Pancreas (tissue), 10 donors: Measurements from ENCODE around the gene IRAK2. TPM values are rescaled to one million over a fixed set of nuclear protein-coding genes. Genes with fewer than 3 reads are reported as not detected.

Source experiments
- ATAC-seq, 4 donors: fragments of 200-7000 bp; cut with Tn5 transposase; one replicate each; pipeline versions ENCODE4 v1.8.0 to v1.9.1; 2020; ENCODE audit warnings: mild to moderate bottlenecking in 4 of 4, moderate library complexity in 4 of 4
- DNase-seq, 6 donors: peaks; one replicate each; pipeline ENCODE4 v3.0.0-alpha.2; 2020
- FAIRE-seq: peaks from 2 replicates; lab custom pipeline; 2012; peaks lifted over from hg19 to GRCh38; lab: Jason Lieb, UNC
- H3K27ac ChIP-seq, 4 donors: fragments of 200-600 bp; sonication (generic); 1 replicate in 3 of 4; 2 replicates in 1 of 4; pipeline versions ENCODE4 v1.5.0 to v1.8.0; 2020
- H3K27me3 ChIP-seq, 4 donors: fragments of 200-600 bp; one replicate each; pipeline ENCODE4 v1.8.0; 2021
- H3K36me3 ChIP-seq, 3 donors: fragments of 200-600 bp; sonication (generic) in 1 of 3; one replicate each; pipeline versions ENCODE4 v1.5.0 to v1.8.0; 2020 to 2021
- H3K4me1 ChIP-seq, 3 donors: fragments of 200-600 bp; one replicate each; pipeline ENCODE4 v1.8.0; 2021
- H3K4me3 ChIP-seq, 4 donors: fragments of 200-600 bp; sonication (generic) in 2 of 4; one replicate each; pipeline versions ENCODE4 v1.5.0 to v1.8.0; 2020 to 2021
- H3K9me3 ChIP-seq, 4 donors: fragments of 200-600 bp; one replicate each; pipeline ENCODE4 v1.8.0; 2021
- WGBS, 2 donors: extraction: QIAGEN DNeasy Blood & Tissue Kit; methylation state at CpG; one replicate each; pipeline ENCODE4 v1.1.7; 2013; 5-methylcytosine and 5-hydroxymethylcytosine counted together
- intact Hi-C, 3 donors: fragments of 100-400 bp; cut with DNase I; formaldehyde crosslinking; loops; one replicate each; pipeline versions ENCODE4 v1.11.1 to v1.14.2; 2022
- polyA plus RNA-seq, 2 donors: library from polyadenylated mRNA; stranded (reverse); fragments of 200-250 nt; gene quantifications; one replicate each; pipeline ENCODE4 v1.2.3, GENCODE V29; 2013
- total RNA-seq, 6 donors: library from RNA; stranded (reverse); fragmentation: NEBNext Ultra II Directional in 4 of 6; extraction: Animal tissue kit (Norgen Biotek cat#: 25700) in 4 of 6; gene quantifications; one replicate each; pipeline versions ENCODE4 v1.2.1 to v1.2.4, GENCODE V29; 2021 to 2023
- TF ChIP-seq, protein P1 (sequence below), 4 donors: fragments of 200-600 bp; sonication (generic) in 3 of 4; IDR thresholded peaks; one replicate each; pipeline versions ENCODE4 v1.5.0 to v1.8.0; 2021; ENCODE audit warnings: antibody characterized with exemption in 4 of 4
- donor health status: healthy with polysubstance abuse.
- donor health status: DM: no; HTN: no; CAD: no; lungs with moderate emphysema.
- donor health status: DM: no; HTN: no; CAD: no.
- donor health status: control.
- donor health status: control.
- donor health status: Bipolar disorder and iron deficiency.
- donor health status: DM: yes; HTN: yes; CAD: no.
- donor health status: DM: no; HTN: no; CAD: no.
- donor health status: DM: no; HTN: no; CAD: no.
- donor health status: DM: yes; HTN: yes; CAD: no.

Gene IRAK2
- total and polyA plus RNA-seq, 8 donors: 0.74 to 5.4 (median 1.2) TPM

DNA sequence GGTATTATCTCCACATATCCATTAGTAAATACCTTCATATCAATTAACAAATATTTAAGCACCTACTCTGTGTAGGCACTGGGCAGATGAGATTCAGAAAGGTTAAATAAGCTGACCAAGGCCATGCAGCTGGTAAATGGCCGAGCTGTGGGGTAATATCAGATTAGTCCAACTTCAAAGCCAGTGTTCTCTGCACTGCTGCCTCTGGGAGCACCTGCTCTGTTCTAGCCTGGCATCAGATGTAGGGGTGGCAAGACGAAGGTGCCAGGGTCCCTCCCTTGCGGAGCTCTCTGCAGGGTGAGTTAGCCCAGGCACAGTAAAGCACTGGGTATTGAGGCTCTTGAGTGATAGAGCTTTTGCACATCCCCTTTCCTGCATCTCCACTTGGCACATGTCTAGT lies 89.0 kb downstream of the IRAK2 start:
- peak; percentile 48 to 86 (median 80) for ATAC-seq
- peaks cover 0 to 5% (median 0%) of the 10 kb centered on the region in 3 donors for H3K36me3 ChIP-seq
- peaks cover 20 to 26% (median 20%) of the 10 kb centered on the region in 3 donors for H3K4me1 ChIP-seq
- FAIRE-seq: no peak
- H3K9me3 ChIP-seq: no peaks in the 10 kb centered on the region
- TF ChIP-seq, protein P1, sequence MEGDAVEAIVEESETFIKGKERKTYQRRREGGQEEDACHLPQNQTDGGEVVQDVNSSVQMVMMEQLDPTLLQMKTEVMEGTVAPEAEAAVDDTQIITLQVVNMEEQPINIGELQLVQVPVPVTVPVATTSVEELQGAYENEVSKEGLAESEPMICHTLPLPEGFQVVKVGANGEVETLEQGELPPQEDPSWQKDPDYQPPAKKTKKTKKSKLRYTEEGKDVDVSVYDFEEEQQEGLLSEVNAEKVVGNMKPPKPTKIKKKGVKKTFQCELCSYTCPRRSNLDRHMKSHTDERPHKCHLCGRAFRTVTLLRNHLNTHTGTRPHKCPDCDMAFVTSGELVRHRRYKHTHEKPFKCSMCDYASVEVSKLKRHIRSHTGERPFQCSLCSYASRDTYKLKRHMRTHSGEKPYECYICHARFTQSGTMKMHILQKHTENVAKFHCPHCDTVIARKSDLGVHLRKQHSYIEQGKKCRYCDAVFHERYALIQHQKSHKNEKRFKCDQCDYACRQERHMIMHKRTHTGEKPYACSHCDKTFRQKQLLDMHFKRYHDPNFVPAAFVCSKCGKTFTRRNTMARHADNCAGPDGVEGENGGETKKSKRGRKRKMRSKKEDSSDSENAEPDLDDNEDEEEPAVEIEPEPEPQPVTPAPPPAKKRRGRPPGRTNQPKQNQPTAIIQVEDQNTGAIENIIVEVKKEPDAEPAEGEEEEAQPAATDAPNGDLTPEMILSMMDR (IDR thresholded peaks at IDR 0.05): no peak
- WGBS, 2 donors: 33 to 46% methylated on average over 3 of the region's 3 CpGs
- no peak overlapping the region for H3K27ac ChIP-seq
- peak in 2 of 6 donors; percentile 27 to 72 for DNase-seq
- no peaks in the 10 kb centered on the region for H3K27me3 ChIP-seq
- H3K4me3 ChIP-seq: no peak overlapping the region
- intact Hi-C loops: no loop called here

DNA sequence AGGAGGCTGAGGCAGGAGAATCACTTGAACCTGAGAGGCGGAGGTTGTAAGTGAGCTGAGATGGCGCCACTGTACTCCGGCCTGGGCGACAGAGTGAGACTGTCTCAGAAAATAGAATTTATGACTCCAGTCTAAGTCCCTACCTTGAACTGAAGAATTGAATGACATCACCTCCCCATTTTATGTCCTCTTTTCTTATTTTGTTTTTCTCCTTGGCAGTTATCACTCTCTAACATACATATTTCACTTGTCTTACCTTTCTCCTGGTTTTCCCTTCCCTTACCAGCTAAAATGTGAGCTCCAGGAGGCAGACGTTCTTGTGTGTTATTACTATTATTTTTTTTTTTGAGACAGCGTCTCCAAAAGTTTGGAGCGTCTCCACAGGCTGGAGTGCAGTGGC lies 91.1 kb downstream of the IRAK2 start:
- no peak overlapping the region for H3K4me3 ChIP-seq
- H3K9me3 ChIP-seq: no peaks in the 10 kb centered on the region
- intact Hi-C loops: no loop called here
- no peak for FAIRE-seq
- 90 to 91% methylated on average over 7 of the region's 7 CpGs for WGBS, 2 donors
- ATAC-seq: no peak
- H3K27me3 ChIP-seq: no peaks in the 10 kb centered on the region
- TF ChIP-seq, protein P1 (IDR thresholded peaks at IDR 0.05): no peak
- H3K4me1 ChIP-seq: peaks cover 7 to 15% (median 14%) of the 10 kb centered on the region in 3 donors
- DNase-seq: no peak
- H3K36me3 ChIP-seq: peaks cover 0 to 15% (median 0%) of the 10 kb centered on the region in 3 donors
- H3K27ac ChIP-seq: no peak overlapping the region

DNA sequence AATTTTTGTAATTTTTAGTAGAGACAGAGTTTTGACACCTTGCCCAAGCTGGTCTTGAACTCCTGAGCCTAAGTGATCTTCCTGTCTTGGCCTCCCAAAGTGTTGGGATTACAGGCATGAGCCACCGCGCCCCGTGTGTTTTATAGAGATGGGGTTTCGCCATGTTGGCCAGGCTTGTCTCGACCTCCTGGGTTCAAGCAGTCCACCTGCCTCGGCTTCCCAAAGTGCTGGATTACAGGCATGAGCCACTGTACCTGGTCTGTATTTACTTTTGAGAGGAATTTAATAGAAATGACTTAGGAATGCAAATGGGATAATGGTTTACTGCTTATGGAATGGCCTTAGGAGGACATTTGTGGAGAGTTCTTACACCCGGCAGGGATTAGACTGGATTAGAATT lies 94.3 kb downstream of the IRAK2 start:
- DNase-seq: no peak
- Histone ChIP-seq H3K27me3 (no peaks in the 10 kb centered on the region), H3K27ac (no peak overlapping the region), H3K36me3 (peaks cover 0 to 19% (median 0%) of the 10 kb centered on the region in 3 donors), H3K9me3 (no peaks in the 10 kb centered on the region), H3K4me3 (no peak overlapping the region), H3K4me1 (peaks cover 2 to 4% (median 4%) of the 10 kb centered on the region in 3 donors)
- TF ChIP-seq, protein P1 (IDR thresholded peaks at IDR 0.05): no peak
- no peak for ATAC-seq
- FAIRE-seq: no peak
- whole genome bisulfite sequencing, 2 donors: 91 to 97% methylated on average over 7 of the region's 7 CpGs
- intact Hi-C loops: no loop called here

DNA sequence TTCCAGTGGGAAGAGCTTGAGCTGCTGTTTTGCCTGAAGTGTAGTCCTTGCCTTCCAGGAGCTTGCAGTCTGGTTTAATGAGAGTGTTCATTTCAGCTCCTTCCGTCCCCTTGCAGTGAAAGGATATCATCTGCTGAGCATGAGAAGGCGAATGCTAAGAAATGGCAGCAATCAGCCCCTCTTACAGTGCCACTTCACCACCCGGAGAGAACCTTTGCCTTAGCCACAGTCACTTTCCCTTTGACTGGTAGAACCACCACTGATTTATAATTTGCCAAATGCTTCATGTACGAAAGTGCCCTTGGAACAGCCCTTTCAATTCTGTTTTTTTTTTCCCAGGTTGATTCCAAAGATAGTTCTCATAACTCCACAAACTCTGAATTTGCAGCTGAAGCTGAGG lies 95.1 kb downstream of the IRAK2 start:
- WGBS, 2 donors: 88 to 92% methylated on average over 4 of the region's 4 CpGs
- ATAC-seq (no peak), FAIRE-seq (no peak), DNase-seq (no peak)
- Histone ChIP-seq H3K4me3 (no peak overlapping the region), H3K9me3 (no peaks in the 10 kb centered on the region), H3K27me3 (no peaks in the 10 kb centered on the region), H3K4me1 (no peaks in the 10 kb centered on the region), H3K27ac (no peak overlapping the region), H3K36me3 (peaks cover 0 to 19% (median 0%) of the 10 kb centered on the region in 3 donors)
- TF ChIP-seq, protein P1 (IDR thresholded peaks at IDR 0.05): no peak
- intact Hi-C loops: no loop called here

DNA sequence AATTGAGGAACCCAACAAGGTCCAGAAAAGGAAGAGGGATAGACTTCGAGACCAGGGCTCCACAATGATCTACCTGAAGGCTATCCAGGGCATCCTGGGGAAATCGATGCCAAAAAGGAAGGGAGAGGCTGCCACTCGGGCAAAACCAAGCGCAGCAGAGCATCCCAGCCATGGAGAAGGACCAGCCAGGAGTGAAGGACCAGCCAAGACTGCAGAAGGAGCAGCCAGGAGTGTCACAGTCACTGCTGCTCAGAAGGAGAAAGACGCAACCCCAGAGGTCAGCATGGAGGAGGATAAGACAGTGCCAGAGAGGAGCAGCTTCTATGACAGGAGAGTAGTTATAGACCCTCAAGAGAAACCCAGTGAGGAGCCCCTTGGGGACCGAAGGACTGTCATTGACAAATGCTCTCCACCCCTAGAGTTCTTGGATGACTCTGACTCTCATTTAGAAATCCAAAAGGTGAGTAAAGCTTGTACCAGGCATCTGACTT lies 95.5 kb downstream of the IRAK2 start:
- no peaks in the 10 kb centered on the region for H3K27me3 ChIP-seq
- FAIRE-seq: no peak
- no peak overlapping the region for H3K4me3 ChIP-seq
- ATAC-seq: no peak
- 86 to 93% methylated on average over 6 of the region's 6 CpGs for WGBS, 2 donors
- no peak for DNase-seq
- TF ChIP-seq, protein P1 (IDR thresholded peaks at IDR 0.05): no peak
- intact Hi-C loops: no loop called here
- no peaks in the 10 kb centered on the region for H3K4me1 ChIP-seq
- H3K9me3 ChIP-seq: no peaks in the 10 kb centered on the region
- peaks cover 0 to 19% (median 0%) of the 10 kb centered on the region in 3 donors for H3K36me3 ChIP-seq
- H3K27ac ChIP-seq: no peak overlapping the region
